22Rv1 (cell line): ENCODE data around the gene SPATA13.

ENCODE experiments used
- ZFX ChIP-seq: fragments of 450-650 bp; IDR thresholded peaks from 2 replicates; pipeline ENCODE4 v1.6.1; 2017; ENCODE audit warnings: antibody characterized with exemption, borderline replicate concordance
- TF ChIP-seq, protein P1 (sequence below): fragments of 450-650 bp; IDR thresholded peaks from 2 replicates; pipeline ENCODE4 v1.5.1; 2017; ENCODE audit warnings: mild to moderate bottlenecking

DNA sequence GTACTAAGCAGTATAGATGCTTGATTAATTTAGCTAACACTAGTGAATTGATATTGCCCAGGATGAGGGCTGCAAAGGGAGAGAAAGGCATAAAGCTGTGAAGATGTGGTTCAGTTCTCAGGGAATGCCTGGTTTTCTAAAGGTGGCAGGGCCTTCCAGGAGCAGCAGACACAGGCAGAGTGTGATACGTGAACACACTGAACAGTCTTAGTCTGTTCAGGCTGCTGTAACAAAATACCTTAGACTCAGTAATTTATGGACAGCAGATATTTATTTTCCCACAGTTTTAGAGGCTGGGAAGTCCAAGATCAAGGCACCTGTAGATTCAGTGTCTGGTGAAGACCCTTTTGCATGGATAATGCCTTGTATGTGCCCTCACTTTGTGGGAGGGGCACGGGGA lies 8.7 kb upstream of the SPATA13 start:
- TF ChIP-seq, protein P1, sequence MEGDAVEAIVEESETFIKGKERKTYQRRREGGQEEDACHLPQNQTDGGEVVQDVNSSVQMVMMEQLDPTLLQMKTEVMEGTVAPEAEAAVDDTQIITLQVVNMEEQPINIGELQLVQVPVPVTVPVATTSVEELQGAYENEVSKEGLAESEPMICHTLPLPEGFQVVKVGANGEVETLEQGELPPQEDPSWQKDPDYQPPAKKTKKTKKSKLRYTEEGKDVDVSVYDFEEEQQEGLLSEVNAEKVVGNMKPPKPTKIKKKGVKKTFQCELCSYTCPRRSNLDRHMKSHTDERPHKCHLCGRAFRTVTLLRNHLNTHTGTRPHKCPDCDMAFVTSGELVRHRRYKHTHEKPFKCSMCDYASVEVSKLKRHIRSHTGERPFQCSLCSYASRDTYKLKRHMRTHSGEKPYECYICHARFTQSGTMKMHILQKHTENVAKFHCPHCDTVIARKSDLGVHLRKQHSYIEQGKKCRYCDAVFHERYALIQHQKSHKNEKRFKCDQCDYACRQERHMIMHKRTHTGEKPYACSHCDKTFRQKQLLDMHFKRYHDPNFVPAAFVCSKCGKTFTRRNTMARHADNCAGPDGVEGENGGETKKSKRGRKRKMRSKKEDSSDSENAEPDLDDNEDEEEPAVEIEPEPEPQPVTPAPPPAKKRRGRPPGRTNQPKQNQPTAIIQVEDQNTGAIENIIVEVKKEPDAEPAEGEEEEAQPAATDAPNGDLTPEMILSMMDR, result no peak
- no peak for TF ChIP-seq ZFX
